Bronchial epithelial cell (primary cell): Measurements from ENCODE around the gene ZP1. TPM values are rescaled to one million over a fixed set of nuclear protein-coding genes. Genes with fewer than 3 reads are reported as not detected.

Source experiments
- DNase-seq: peaks from one replicate; pipeline ENCODE4 v3.0.0-alpha.2; 2010; ENCODE audit warnings: low read depth
- FAIRE-seq: peaks from 2 replicates; lab custom pipeline; 2011; peaks lifted over from hg19 to GRCh38; lab: Jason Lieb, UNC
- H3K27me3 ChIP-seq: 2 replicates; pipeline ENCODE4 v1.5.1; 2011; ENCODE audit warnings: low read length; ENCODE audit not compliant: control insufficient read depth, insufficient read depth
- H3K36me3 ChIP-seq: 2 replicates; pipeline ENCODE4 v1.5.1; 2011; ENCODE audit warnings: low read length; ENCODE audit not compliant: control insufficient read depth, insufficient read depth
- H3K4me3 ChIP-seq: 2 replicates; pipeline ENCODE4 v1.5.1; 2011; ENCODE audit warnings: mild to moderate bottlenecking, low read depth, low read length, control low read depth
- total RNA-seq: library from RNA; depleted of rRNA; stranded (reverse); fragments of >200 nt; gene quantifications from 2 replicates; pipeline ENCODE4 v1.2.1, GENCODE V29; 2014
- TF ChIP-seq, protein P1 (sequence below): IDR thresholded peaks from 2 replicates; pipeline ENCODE4 v1.5.1; 2011; ENCODE audit warnings: mild to moderate bottlenecking, moderate library complexity, low read length, control low read depth, inconsistent platforms; ENCODE audit not compliant: insufficient read depth, severe bottlenecking

ZP1 gene
- total RNA-seq, 1 donor from 2014 or later, result not detected

DNA sequence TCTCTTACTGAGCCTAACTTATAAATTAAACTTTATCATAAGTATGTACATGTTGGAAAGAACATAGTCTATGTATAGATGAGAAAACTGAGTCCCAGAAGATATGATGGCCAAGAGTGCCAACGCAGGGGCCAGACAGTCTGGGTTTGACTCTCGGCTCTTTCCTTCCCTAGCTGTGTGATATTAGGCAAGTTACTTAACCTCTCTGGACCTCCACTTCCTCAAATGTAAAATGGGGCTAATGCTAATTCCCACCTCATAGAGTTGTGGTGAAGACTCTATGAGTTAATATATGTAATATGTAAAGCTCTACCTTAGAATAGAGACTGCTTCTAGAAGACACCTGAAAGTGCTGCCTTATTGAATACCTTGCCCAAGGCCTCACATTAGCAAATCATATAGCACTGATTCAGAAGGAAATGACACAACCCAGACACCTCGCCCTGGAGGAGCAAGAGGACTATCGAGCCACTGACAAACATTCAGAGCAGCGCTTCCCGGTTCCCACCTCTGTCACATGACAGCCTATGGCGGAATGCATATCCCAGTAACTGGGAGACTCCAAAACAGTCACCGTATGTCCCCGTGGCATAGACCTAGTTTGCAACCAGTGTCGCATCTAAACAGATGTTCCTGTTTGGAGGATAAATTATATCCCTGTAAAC is 36.7 kb upstream of the ZP1 start:
- Histone ChIP-seq H3K27me3 (no peaks in the 10 kb centered on the region), H3K4me3 (no peak overlapping the region), H3K36me3 (no peaks in the 10 kb centered on the region)
- TF ChIP-seq, protein P1, sequence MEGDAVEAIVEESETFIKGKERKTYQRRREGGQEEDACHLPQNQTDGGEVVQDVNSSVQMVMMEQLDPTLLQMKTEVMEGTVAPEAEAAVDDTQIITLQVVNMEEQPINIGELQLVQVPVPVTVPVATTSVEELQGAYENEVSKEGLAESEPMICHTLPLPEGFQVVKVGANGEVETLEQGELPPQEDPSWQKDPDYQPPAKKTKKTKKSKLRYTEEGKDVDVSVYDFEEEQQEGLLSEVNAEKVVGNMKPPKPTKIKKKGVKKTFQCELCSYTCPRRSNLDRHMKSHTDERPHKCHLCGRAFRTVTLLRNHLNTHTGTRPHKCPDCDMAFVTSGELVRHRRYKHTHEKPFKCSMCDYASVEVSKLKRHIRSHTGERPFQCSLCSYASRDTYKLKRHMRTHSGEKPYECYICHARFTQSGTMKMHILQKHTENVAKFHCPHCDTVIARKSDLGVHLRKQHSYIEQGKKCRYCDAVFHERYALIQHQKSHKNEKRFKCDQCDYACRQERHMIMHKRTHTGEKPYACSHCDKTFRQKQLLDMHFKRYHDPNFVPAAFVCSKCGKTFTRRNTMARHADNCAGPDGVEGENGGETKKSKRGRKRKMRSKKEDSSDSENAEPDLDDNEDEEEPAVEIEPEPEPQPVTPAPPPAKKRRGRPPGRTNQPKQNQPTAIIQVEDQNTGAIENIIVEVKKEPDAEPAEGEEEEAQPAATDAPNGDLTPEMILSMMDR, result no peak
- FAIRE-seq (no peak), DNase-seq (peak; percentile 85)

DNA sequence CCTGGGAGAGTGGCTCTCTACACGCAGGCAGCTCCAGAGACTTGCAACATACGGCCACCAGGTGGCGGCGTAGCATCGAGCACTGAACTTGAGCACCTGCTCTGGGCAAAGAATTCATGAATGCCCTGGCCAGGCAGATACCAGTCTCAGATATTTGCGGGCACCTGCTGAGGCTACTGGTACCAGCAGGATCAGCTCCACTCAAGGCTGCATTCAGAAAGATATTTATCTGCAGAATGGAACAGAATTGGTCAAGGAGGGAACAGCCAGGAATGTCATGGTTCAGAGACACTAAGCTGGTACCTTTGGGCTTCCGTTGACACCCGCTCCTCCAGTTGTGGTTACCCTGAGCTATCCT is 36.2 kb upstream of the ZP1 start:
- DNase-seq, result peak; percentile 76
- no peak overlapping the region for H3K4me3 ChIP-seq
- no peaks in the 10 kb centered on the region for H3K27me3 ChIP-seq
- H3K36me3 ChIP-seq, result no peaks in the 10 kb centered on the region
- TF ChIP-seq, protein P1, result peak; percentile 86
- FAIRE-seq, result no peak

DNA sequence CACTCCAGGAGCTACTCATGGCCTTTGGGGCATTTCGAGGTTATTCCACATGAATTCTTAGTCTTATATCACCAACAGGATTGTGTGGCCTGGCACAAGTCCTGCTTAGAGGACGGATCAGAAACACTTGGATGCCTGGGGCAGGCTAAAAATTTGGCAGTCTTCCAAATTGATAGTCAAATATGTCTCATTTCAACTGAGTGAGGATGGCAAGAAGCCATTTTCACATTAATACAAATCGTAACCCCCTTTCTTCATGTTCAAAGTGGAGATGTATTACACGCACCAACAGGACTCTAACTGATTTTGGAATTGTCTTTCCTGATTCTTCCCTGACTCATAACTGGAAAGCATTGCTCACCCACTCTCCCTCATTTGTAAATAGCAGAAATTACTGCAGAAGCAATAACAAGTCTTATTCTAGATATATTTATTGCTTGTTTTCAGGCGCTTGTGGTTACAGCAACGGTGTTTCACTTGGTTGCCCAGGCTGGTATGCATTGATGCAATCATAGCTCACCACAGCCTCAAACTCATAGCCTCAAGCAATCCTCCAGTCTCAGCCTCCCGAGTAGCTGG is 35.8 kb upstream of the ZP1 start:
- TF ChIP-seq, protein P1, result no peak
- FAIRE-seq, result no peak
- Histone ChIP-seq H3K36me3 (no peaks in the 10 kb centered on the region), H3K27me3 (no peaks in the 10 kb centered on the region), H3K4me3 (no peak overlapping the region)
- DNase-seq, result peak; percentile 84

DNA sequence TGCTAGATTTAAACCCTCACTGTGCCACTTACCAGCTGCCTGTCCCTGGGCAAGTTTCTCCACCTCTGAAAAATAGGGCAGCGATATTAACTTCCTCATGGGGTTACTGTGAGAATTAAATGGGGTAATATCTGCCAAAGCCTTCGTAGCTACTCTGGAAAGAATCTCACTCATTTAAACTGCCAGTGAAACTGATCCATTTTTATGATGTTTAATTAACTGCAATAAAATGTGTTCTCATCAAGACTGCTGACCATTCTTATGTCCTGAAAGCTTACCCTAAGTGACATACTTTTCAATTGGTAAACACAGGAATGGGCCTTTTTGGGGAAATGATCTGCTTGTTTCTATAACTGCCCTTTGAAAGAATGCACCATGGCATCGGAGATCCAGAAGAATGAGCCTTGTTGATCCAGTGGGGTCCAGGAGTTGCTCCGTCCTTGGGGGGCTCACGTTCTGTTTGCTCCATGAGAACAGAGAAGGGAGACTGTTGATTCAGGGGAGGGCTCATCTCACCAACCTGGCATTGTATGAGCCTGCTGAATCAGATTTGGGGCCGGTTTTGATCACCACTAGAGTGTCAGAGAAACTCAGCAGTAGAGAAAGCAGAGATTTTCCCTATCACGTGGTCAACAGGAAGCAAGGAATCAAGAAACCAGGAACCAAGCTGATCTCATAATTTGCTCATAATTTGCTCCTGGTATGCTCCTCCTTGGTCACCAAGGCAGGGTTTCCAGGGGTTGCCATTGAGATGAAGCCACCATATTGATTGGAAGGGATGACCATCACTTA is 32.4 kb upstream of the ZP1 start:
- Histone ChIP-seq H3K27me3 (no peaks in the 10 kb centered on the region), H3K4me3 (no peak overlapping the region), H3K36me3 (no peaks in the 10 kb centered on the region)
- TF ChIP-seq, protein P1, result no peak
- DNase-seq, result peak; percentile 55
- FAIRE-seq, result no peak

DNA sequence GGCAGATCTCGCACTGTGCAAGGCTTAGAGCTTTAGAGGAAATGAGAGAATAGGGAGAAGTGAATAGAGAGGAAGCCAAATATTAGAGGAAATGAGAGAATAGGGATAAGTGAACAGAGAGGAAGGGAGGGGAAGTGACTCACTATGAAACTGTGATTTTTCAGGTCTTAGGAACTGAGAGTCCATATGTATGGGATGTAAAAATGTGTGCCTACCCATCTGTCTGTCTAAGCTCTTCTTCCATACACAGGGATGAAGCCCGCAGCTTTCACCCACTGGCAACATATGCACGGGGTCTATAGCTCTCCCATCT is 31.9 kb upstream of the ZP1 start:
- TF ChIP-seq, protein P1, result no peak
- no peaks in the 10 kb centered on the region for H3K36me3 ChIP-seq
- peak; percentile 68 for DNase-seq
- no peak overlapping the region for H3K4me3 ChIP-seq
- H3K27me3 ChIP-seq, result no peaks in the 10 kb centered on the region
- no peak for FAIRE-seq
